Activated CD4-positive, alpha-beta T cell treated with anti-CD3 and anti-CD28 coated beads, Interleukin-2, amount 50 U/mL, for 16 hours (primary cell): ENCODE data around the gene PYM1.
"Not testable (repeated sequence)": the region's sequence is repeated elsewhere in the genome, so short reads cannot be mapped to it uniquely, and the experiment has no call there.

Experiments
- DNase-seq: peaks from one replicate; pipeline ENCODE4 v3.0.0-alpha.2; 2020

Gene PYM1

DNA sequence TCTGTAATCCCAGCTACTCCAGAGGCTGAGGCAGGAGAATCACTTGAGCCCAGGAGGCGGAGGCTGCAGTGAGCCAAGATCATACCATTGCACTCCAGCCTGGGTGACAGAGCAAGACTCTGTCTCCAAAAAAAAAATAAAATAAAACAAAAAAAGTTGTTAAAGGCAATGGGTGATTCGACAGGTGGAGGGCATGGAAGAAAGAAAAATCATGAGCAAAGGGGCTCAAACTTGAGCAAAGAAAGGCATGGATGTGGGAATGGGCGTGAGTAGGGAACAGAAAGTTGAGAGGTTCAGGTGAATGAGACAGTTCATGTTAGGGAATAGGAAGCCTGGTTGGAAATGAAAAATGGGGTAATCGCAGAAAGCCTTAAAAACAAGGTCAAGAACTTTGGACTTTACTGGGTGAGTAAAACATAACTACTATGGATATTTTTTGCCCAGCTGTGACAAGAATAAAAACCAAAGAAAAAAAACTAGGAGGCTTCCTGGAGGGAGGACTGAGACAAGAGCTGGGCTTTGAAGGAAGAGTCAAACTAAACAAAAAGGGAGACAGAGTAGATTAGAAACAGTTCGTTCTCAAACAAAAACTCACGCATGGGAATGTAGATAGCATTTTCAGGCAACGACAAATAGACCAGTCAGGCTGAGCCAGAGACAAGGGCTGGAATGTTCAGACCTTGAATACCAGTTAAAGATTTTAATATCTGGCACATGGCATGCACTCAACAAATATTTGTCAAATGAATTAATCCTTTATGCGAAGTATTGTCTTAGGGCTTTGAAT is 18.8 kb downstream of the PYM1 start:
- no peak for DNase-seq

DNA sequence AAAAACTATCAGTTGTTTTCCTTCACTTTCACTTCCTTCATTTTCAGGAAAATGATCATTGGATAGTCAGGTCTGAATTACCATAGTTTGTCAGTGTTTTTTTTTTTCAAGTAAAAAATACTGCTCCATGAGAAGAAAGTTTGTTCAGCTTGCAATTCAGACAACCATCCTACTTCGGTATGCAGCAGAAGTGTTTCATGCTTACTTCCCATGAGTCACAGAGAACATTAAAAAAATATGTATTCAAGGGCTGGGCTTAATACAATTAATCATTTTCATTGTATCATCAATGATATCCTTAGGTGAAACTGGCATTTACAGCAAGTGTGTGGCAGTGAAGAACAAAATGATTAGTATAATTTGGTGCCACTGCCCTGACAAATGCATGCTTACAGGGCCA is 21.6 kb downstream of the PYM1 start:
- DNase-seq, result no peak

DNA sequence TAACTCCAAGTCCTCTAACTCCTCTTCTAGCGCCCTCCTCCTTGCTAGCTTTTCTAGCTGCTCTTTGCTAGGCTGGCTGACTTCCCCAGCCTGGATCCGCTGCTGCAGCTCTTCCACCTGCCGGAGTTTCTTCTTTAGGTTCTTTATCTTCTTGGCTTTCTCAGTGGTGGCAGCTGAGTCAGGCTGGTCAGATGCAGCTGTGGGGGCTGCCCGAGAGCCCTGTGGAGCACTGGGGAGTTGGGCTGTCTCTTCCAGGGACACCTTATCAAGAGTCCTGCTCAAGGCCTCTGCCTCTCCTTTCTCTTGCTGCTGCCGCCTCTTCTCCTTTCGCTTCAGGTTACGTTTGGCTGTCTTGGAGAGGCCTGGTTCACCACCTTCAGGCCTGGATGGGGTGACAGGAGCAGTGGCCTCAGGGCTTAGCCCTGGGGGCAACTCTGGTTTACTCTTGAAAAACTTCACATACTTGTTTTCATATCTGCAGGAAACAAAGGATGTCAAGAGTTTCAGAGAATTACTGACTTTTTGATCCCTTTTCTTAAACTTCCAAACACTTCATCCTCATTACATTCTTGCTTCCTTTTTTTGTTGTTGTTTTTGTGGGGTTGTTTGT is 25.7 kb downstream of the PYM1 start:
- no peak for DNase-seq

DNA sequence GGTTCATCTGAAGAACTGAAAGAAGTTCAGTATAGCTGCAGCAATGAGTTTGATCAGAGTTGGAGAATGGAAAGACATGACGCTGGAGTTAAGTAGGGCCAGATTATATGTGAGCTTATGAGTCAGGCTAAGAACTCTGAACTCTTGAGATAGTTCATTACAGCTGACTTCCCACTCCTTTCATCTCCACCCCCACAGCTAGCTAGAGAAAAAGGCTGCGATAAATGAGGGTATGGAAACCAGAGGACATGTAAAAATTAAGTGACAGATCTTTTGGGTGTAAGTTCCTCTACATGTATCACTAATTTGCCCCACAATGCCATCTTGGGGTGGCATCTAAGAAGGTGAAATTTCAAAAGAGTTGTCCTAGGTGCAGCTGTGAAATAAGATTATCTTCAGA is 28.6 kb downstream of the PYM1 start:
- peak; percentile 8 for DNase-seq

DNA sequence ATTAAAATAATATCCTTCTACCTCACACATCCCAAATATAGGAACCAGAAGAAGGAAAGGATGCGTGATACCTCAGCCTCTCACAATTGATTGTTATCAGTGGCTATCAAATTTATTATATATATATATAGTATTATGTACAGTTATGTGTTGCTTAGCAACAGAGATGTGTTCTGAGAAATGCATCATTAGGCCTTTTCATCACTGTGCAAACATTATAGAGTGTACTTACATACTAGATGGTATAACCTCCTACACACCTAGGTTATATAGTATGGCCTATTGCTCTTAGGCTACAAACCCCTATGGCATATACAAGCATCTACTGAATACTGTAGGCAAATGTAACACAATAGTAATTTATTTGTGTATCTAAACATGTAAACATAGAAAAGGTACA is 34.0 kb downstream of the PYM1 start:
- DNase-seq, result no peak

DNA sequence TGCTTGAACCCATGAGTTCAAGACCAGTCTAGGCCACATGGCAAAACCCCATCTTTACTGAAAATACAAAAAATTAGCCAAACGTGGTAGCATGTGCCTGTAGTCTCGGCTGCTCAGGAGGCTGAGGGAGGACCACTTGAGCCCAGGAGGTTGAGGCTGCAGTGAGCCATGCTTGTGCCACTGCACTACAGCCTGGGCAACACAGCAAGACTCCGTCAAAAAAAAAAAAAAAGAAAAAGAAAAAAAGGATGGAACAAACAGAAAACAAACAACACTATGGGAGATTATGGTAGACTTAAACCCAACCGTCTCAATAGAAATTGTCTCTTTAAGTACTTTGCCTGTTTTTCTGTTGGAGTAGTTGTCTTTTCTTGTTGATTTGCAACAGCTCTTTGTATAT is 36.4 kb downstream of the PYM1 start:
- no peak for DNase-seq

DNA sequence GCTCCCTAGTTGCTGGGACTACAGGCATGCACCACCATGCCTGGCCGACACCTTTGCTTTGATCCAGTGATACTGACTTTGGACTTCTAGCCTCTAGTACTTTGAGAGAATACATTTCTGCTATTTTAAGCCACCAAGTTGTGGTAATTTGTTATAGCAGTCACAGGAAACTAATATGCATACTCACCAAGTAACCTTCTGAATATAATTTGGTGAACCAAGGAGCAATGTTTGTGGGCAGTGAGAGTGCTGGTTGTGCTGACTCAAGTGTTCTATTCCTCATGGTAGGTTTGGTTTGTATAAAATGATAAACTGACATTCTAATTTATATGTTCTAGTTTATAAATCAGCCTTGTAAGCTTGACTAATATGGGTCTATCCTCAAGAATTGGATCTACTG is 42.6 kb downstream of the PYM1 start:
- no peak for DNase-seq

DNA sequence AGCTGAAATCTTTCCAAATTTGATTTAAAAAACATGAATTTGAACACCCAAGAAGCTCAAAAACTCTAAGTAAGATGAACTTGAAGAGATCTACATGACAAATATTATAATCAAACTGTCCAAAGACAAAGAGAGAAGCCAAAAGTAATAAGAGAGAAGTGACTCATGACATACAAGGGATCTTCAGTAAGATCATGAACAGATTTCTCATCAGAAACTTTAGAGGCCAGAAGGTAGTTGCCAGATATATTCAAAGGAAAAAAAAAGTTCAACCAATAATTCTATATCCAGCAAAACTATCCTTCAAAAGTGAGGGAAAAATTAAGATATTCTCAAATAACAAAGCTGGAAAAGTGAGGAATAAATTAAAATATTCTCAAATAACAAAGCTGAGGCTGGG is 49.9 kb downstream of the PYM1 start:
- no peak for DNase-seq

DNA sequence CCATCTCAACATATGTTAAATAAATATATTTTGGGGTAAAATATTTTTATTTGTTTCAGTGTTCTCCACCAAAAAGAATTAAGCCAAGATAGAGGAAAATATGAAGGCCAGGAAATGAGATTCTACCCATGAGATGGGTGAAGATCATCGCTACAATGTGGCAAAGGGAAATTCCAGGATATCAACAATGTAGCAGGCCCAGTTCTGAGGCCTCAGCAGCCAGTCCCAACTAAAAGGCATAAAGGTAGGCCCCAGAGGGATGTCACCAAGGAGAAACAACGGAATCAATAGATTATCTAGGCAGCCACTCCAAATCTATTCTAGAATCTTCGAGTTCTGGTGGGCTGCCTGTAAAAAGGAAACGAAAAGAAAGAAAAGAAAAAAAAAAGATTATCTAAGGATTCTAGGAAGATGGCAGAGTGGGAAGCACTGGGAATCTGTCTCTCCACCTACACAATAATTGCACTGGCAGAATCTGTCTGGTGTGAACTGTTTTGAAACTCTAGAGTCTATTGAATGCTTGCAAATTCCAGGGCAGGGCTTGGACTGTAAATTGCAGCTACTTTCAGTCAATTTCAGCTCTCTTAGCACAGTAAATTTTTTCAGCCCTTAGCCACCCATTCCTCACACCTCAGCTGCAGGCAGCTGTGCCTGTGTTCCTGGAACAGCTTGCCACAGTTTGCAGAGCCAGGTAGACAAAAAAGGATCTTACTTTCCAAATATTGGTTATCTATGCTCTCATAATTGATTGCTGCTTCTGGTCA is 51.8 kb downstream of the PYM1 start:
- no peak for DNase-seq

DNA sequence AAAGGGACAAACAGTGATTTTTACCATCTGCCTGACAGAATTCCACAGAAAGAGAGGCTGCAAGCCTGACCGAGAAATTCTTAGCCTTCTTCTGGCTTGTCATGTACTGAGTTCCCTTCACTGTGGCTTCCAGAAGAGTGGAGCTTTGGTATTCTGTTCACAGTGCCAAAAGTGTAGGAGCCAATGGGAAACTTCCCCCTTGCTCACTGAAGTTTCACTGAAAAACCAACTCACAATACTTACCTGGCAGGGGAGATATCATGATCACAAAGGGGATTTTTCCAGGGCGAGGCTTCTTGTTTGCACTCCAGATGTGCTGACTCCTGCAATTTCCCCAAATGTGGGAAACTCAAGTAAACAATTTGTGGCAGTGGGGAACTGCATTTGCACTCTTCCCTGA is 53.3 kb downstream of the PYM1 start:
- DNase-seq, result no peak

DNA sequence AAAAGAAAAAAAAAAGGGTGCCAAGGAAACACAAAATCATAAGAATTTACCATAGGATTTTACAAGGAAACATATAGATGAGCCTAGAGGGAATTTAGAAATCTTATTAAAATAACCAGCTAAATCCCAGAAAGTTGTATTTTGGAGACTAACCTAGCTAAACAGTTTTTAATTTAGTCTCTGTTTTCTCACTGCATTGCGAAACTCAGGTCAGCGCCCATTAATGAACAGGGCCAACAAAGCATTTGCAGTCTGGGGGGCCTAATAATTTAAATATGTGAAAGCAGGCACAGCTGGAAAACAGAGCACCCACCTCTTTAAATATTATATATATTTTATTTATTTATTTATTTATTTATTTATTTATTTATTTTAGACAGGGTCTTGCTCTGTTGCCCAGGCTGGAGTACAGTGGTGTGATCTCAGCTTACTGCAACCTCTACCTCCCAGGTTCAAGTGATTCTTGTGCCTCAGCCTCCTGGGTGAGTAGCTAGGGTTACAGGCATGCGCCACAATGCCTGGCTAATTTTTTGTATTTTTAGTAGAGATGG is 61.2 kb downstream of the PYM1 start:
- not testable (repeated sequence) for DNase-seq

DNA sequence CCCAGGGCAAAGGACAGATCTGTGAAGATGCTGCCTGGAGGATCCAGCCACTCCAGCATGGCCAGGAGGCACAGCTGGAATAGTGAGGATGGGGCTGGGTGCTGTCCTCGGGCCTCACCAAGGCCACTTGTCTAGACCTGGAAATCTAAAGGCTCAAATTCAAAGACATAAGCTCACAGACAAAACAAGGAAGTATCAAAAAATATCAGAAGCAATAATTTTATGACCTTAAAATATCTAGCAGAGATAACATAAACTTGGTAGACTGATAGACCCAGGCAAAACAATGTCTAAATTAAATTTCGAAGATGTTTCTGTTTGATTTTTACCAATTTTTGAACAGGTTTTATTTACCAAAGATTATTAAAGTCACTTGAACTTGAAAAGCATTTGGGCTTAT is 62.4 kb downstream of the PYM1 start:
- DNase-seq, result no peak

DNA sequence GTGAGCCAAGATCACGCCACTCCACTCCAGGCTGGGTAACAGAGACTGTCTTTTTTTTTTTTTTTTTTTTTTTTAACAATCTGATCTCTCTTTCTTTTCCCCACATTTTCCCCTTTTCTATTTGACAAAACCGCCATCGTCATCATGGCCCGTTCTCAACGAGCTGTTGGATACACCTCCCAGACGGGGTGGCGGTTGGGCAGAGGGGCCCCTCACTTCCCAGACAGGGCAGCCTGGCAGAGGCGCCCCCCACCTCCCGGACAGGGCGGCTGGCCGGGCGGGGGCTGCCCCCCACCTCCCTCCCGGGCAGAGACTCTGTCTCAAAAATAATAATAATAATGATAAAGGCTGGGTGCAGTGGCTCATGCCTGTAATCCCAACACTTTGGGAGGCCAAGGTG is 64.8 kb downstream of the PYM1 start:
- not testable (repeated sequence) for DNase-seq

DNA sequence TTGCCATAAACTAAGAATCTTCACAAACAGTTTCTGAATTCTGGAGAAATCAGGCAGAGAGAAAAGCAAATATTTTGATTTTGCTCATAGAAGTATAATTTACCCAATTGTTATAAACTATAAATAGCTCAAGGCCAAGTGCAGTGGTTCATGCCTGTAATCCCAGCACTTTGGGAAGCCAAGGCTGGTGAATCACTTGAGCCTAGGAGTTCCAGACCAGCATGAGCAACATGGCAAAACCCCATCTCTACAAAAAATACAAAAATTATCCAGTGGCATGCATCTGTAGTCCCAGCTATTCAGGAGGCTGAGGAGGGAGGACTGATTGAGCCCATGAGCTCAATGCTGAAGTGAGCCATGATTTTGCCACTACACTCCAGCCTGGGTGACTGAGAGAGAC is 65.4 kb downstream of the PYM1 start:
- no peak for DNase-seq

DNA sequence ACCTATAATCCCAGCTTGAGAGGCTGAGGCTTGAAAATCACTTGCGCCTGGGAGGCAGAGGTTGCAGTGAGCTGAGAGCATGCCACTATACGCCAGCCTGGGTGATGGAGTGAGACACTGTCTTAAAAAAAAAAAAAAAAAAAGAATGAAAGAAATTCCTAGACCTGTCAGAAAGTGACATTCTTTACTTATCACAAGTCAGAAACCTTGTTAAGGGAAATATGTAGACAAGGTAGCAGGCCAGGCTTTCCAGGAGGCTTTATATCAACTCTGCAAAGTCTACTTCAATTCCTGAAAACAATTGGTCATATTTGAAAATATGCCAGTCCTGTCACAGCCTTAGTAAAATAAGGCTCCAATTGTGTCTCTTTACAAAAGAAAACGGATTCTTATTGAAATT is 65.8 kb downstream of the PYM1 start:
- DNase-seq, result no peak

DNA sequence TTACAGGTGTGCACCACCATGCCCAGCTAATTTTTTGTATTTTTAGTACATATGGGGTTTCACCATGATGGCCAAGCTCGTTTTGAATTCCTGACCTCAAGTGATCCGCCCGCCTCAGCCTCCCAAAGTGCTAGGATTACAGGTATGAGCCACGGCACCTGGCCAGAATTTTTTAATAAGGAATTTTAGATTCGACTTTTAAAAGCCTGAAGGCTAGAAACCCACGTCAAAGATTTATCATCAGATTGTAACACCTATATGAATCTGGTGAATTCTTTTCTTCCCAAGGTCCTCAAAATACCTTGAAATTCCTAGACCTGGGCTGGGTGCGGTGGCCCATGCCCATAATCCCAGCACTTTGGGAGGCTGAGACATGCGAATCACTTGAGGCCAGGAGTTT is 66.3 kb downstream of the PYM1 start:
- no peak for DNase-seq

DNA sequence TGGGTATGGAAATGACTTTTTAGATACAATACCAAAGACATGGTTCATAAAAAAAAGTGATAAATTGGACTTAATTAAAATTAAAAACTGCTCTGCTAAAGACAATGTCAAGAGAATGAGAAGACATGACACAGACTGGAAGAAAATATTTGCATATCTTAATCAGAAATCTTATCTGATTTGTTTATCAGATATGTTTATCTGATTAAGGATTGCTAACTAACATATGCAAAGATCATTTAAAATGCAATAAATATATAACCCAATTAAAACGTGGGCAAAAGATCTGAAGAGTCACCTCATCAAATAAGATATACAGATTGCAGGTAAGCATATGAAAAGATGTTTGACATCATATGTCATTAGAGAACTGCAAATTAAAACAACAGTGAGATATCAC is 75.0 kb downstream of the PYM1 start:
- no peak for DNase-seq
